HUES64 (cell line): ENCODE data around the gene MEGF11.
A peak's percentile ranks its signal among the peaks of the same experiment; 100 is the strongest.

ENCODE experiments used
- H3K27ac ChIP-seq: 2 replicates; pipeline ENCODE4 v1.7.0; 2013; ENCODE audit warnings: low read depth, low read length, inconsistent platforms
- H3K27me3 ChIP-seq: 2 replicates; pipeline ENCODE4 v1.6.1; 2013; ENCODE audit warnings: mild to moderate bottlenecking, low read length; ENCODE audit not compliant: insufficient read depth
- H3K36me3 ChIP-seq: 2 replicates; pipeline ENCODE4 v1.6.1; 2013; ENCODE audit warnings: mild to moderate bottlenecking, low read length; ENCODE audit not compliant: insufficient read depth
- H3K4me1 ChIP-seq: 2 replicates; pipeline ENCODE4 v1.6.1; 2013; ENCODE audit warnings: mild to moderate bottlenecking, low read length, moderate library complexity; ENCODE audit not compliant: insufficient read depth
- H3K4me3 ChIP-seq: 2 replicates; pipeline ENCODE4 v1.5.1; 2013; ENCODE audit warnings: mild to moderate bottlenecking, low read length, moderate library complexity
- H3K9ac ChIP-seq: 2 replicates; pipeline ENCODE4 v1.6.1; 2013; ENCODE audit warnings: mild to moderate bottlenecking, low read depth, low read length
- H3K9me3 ChIP-seq: 2 replicates; pipeline ENCODE4 v1.6.1; 2013; ENCODE audit warnings: low read depth, low read length; ENCODE audit not compliant: insufficient read depth
- WGBS: fragments of 150-250, 120-280 bp; methylation state at CpG from one replicate; pipeline ENCODE4 v1.1.7; 2013; ENCODE audit warnings: missing lambda C conversion rate; 5-methylcytosine and 5-hydroxymethylcytosine counted together

The MEGF11 gene

DNA sequence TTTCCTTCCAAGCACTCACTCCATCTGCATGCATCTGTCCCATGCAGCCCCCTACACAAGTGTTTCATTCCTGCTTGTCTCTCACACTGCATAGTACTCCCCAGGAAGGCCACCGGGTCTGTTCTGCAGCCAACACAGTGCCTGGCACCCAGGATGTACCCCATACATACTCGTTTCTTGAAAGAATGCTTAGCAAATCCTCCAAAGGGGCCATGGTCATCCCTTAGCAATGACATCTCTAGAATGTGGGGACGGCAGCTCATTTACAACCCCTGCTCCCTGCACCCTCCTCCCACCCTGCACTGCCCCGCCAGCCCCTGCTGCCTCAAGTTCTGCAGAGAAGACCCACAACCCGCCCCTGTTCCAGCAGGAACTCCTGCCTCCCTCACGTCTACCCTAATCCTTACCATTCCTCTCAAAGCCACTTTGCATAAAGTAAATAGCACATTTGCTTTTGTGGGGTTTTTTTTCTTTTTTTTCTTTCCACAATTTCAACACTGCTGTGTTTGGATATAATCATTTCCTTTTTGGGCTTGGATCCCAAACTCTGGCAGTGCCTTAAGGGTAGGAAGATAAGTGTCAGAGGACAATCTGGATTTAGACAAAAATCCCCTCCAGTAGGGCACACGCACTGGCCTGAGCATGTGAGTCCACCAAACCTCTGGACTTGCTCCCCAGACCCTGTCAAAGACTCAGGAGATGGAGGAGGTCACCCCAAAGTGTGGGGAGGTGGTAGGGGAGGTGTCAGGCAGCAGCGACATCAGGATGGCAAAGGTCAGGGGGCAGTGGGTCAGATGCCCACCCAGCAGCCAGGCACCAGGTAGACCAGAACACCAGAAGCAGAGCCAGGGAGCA lies 68.4 kb downstream of the MEGF11 start:
- H3K4me1 ChIP-seq, result peaks cover 43% of the 10 kb centered on the region
- no peak overlapping the region for H3K9ac ChIP-seq
- no peaks in the 10 kb centered on the region for H3K9me3 ChIP-seq
- H3K27me3 ChIP-seq, result no peaks in the 10 kb centered on the region
- H3K27ac ChIP-seq, result no peak overlapping the region
- 63% methylated on average over 7 of the region's 8 CpGs for WGBS
- H3K4me3 ChIP-seq, result no peak overlapping the region
- H3K36me3 ChIP-seq, result no peaks in the 10 kb centered on the region

DNA sequence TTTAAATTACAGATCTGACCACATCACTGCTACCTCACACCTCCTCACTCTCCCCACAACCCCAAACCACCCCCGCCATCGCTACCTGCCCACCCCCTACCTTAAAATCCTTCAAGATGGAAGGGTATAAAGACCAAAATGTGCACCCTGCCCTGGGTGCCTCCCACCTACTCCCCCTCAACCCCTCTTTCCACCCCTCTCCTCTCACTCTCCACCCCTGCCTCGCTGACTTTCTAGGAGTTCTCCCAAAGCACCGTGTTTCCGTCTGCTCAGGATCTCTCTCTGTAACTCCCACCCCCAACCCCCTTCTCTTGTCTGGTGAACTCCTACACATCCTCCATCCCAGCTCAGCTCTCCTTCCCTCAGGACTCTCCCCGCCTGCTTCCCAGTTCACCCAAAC lies 69.1 kb downstream of the MEGF11 start:
- H3K9ac ChIP-seq, result no peak overlapping the region
- H3K4me1 ChIP-seq, result peaks cover 47% of the 10 kb centered on the region
- H3K36me3 ChIP-seq, result no peaks in the 10 kb centered on the region
- 63% methylated on average over 6 of the region's 6 CpGs for WGBS
- H3K27me3 ChIP-seq, result no peaks in the 10 kb centered on the region
- H3K9me3 ChIP-seq, result no peaks in the 10 kb centered on the region
- H3K4me3 ChIP-seq, result no peak overlapping the region
- H3K27ac ChIP-seq, result no peak overlapping the region

DNA sequence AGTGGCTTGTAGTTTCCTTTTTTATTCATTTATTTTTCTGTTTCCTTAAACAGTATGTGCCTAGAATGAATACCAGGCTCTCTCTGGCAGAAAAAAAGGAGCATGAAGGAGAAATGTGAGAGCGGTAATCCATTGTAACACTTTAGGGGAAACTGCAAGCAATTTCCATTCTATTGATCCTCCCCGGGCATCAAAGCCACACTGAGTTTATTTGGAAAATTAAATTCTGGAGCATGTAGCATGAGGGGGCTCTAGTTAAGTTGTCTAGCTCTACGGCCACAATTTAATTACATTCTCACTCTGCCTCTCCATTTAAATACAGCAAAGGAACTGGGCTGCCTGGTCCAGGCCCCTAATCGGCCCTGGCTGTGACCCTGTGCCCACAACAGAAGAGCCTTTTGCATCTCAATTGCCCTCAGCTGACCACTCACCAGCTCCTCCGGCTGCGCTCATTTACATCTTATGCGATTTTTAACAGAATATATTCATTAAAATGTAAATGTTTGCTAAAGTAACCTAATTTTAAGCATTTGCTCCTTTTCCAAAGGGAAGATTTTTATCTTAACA lies 72.9 kb downstream of the MEGF11 start:
- 10% methylated on average over 5 of the region's 7 CpGs for WGBS
- Histone ChIP-seq H3K9me3 (no peaks in the 10 kb centered on the region), H3K36me3 (no peaks in the 10 kb centered on the region), H3K27me3 (no peaks in the 10 kb centered on the region), H3K27ac (peak overlapping the region; percentile 8; the same call in 1 of the 2 replicates), H3K9ac (no peak overlapping the region), H3K4me1 (peaks cover 54% of the 10 kb centered on the region), H3K4me3 (no peak overlapping the region)

DNA sequence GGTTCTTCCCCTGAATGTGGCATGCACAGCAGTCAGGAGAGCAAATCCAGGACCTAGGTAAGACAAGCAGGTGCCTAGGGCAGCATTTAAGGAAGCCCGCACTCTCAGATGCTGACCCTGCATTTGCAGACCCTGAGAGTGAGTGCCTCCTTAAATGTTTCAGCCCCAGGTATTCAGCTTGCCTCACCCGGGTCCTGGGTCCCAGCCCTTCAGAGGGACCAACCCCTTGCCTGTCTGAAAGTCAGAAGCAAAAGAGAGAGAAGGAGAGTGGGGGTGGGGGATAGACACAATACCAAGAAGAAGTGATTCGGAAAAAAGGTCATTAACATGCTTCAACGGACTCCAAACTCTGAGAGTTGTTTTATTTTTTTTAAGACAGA lies 75.0 kb downstream of the MEGF11 start:
- Histone ChIP-seq H3K27me3 (no peaks in the 10 kb centered on the region), H3K4me3 (no peak overlapping the region), H3K36me3 (no peaks in the 10 kb centered on the region), H3K27ac (no peak overlapping the region), H3K4me1 (peaks cover 39% of the 10 kb centered on the region), H3K9ac (no peak overlapping the region), H3K9me3 (no peaks in the 10 kb centered on the region)
- WGBS, result 36% methylated on average over 3 of the region's 4 CpGs

DNA sequence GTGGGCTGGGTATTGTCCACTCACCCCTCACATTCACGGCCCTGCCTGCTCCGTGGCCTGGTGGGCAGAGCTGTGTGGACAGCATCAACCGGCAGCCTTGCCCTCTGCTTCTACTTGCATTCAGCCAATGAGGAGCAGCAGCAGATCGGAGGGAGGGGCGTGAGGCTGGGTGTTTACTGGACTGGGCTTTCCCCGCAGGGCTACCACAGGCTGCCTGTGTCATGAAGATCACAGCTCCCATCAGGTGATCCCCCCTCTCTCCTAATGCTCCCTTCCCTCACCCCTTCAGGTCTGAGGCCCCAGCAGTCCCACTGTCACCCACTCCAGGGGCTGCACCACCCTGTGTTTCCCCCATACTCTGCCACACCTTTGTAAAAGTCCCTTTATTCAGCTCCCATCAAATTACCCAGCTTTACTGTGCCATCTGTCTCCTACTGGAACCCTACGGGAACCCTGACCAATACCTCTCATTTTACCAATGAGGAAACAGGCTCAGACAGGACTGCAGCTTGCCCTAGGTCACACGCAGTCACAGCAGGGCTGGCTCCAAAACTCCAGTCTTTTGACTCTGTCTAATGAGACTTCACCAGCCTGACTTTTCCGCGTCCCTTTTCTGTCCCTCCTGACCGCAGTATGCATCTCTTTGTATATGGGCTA lies 81.1 kb downstream of the MEGF11 start:
- Histone ChIP-seq H3K27ac (no peak overlapping the region), H3K4me3 (no peak overlapping the region), H3K9ac (no peak overlapping the region), H3K9me3 (no peaks in the 10 kb centered on the region), H3K36me3 (no peaks in the 10 kb centered on the region), H3K4me1 (no peaks in the 10 kb centered on the region), H3K27me3 (no peaks in the 10 kb centered on the region)
- 80% methylated on average over 11 of the region's 11 CpGs for WGBS

DNA sequence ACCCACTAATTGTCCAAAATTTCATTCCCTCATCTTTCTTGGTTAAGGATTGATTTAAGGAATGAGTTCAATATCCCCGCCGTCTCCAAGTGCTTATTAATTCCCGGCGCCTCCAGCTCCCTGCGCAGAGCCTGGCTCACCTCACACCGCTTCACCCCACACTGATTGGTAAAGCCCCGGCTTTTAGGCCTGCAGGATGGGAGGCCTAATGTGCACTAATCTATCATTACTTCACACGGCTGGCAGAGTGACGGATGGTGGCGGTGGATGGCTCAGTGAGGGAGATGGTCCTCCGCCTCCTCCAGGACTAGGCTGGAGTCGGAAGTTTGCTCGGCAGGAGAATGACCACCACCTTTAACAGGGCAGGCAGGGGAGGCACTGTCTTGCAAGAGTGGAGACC lies 81.7 kb downstream of the MEGF11 start:
- no peaks in the 10 kb centered on the region for H3K9me3 ChIP-seq
- WGBS, result 88% methylated on average over 13 of the region's 13 CpGs
- H3K9ac ChIP-seq, result no peak overlapping the region
- no peaks in the 10 kb centered on the region for H3K4me1 ChIP-seq
- no peaks in the 10 kb centered on the region for H3K27me3 ChIP-seq
- H3K4me3 ChIP-seq, result no peak overlapping the region
- no peaks in the 10 kb centered on the region for H3K36me3 ChIP-seq
- no peak overlapping the region for H3K27ac ChIP-seq

DNA sequence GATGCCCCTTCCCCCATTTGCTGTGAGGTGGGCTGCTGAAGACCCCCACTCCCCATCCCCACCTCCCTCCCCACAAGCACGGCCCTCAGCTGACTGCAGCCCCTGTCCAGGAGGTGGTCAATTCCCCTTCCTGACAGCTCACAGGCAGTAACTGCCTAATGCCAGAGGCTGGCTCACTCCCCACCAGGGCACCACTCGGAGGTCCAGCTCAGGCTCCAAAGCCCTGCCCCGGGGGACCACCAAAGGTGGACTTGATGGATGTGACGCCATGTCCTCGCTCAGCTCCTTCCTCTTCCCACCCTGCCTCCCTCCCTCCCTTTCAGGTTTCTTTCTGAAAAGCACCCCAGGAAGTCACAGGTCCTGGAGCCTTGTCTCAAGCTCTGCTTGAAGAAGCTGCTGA lies 82.8 kb downstream of the MEGF11 start:
- no peaks in the 10 kb centered on the region for H3K9me3 ChIP-seq
- no peak overlapping the region for H3K27ac ChIP-seq
- no peak overlapping the region for H3K9ac ChIP-seq
- WGBS, result 90% methylated on average over 5 of the region's 5 CpGs
- H3K4me1 ChIP-seq, result no peaks in the 10 kb centered on the region
- no peaks in the 10 kb centered on the region for H3K36me3 ChIP-seq
- H3K27me3 ChIP-seq, result no peaks in the 10 kb centered on the region
- H3K4me3 ChIP-seq, result no peak overlapping the region

DNA sequence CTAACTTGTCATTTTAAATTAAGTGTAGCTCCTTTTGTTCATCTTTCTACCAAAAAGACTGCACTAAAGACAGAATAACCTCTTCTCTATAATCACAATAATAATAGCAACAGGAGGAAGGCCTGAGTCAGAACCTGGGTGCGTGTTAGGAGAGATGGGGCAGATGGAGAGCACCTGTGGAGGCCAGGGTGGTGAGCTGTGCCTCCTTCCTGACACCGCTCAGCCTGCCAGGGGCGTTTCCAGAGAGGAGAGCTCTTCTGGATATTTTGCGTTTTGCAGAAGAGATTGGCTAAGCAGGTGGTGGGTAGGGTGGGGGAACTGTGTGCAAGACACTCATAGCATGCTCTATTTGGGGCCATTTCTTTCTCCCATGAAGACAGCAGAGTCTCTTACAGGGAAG lies 83.5 kb downstream of the MEGF11 start:
- Histone ChIP-seq H3K27me3 (no peaks in the 10 kb centered on the region), H3K27ac (no peak overlapping the region), H3K4me3 (no peak overlapping the region), H3K4me1 (no peaks in the 10 kb centered on the region), H3K9ac (no peak overlapping the region), H3K9me3 (no peaks in the 10 kb centered on the region), H3K36me3 (no peaks in the 10 kb centered on the region)
- WGBS, result 94% methylated on average over 4 of the region's 4 CpGs

DNA sequence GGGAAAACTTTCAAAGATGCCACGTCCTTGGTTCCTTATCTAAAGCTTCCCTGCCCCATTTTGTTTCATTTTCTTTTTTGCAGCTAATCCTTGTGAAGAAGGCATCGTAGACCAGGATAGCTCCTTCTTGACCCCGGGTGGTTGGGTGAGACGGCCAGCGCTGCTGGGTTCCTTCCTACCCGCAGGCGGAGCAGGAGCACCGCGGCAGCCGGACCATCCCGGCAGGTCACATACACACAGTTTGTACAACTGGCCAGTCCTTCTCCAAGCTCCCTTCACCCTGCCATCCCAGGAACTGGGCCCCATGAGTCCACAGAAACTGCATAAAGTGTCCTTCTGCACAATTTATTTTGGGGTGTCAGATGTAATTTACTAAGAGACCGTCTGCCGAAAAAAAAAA lies 83.9 kb downstream of the MEGF11 start:
- no peak overlapping the region for H3K4me3 ChIP-seq
- no peak overlapping the region for H3K27ac ChIP-seq
- no peak overlapping the region for H3K9ac ChIP-seq
- no peaks in the 10 kb centered on the region for H3K36me3 ChIP-seq
- no peaks in the 10 kb centered on the region for H3K4me1 ChIP-seq
- 93% methylated on average over 13 of the region's 13 CpGs for WGBS
- no peaks in the 10 kb centered on the region for H3K9me3 ChIP-seq
- H3K27me3 ChIP-seq, result no peaks in the 10 kb centered on the region

DNA sequence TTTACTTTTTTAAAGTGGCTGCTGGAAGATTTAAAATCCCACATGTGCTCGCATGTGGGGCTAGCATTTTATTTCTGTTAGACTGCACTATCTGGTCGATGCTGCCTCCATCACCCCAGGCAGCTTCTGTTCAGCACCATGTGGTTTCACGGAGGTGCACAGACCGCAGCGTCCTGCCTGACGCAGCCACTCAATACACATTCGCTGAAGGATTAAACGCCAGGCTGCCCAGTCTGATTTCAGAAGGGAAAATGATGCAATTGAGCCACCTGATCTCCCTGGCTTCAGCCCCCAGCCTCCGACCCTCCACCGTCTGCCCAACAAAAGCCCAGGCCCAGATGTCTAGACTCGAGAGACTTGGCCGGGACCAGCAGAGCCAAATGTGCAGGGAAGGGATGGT lies 84.5 kb downstream of the MEGF11 start:
- Histone ChIP-seq H3K9me3 (no peaks in the 10 kb centered on the region), H3K9ac (no peak overlapping the region), H3K36me3 (no peaks in the 10 kb centered on the region), H3K4me3 (no peak overlapping the region), H3K4me1 (no peaks in the 10 kb centered on the region), H3K27me3 (no peaks in the 10 kb centered on the region), H3K27ac (no peak overlapping the region)
- 93% methylated on average over 12 of the region's 12 CpGs for WGBS

DNA sequence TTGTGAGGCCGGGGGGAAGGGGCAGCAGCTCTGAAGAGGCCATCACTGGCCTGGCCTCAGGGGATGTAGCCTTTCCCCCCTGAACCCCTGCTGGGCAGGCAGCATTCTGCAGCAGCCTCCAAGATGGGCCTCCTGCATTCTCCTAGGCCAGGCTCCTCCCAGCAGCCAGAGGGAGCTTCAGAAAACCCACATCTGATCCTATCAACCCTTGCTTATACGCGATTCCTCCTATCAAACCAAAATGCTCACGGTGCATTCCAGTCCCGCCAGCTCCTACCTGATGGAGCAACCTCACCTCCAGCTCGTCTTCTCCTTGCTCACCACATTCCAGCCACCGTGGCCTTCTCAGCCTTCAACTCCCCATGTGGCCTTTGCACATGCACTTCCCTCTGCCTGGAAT lies 85.7 kb downstream of the MEGF11 start:
- Histone ChIP-seq H3K27me3 (no peaks in the 10 kb centered on the region), H3K36me3 (no peaks in the 10 kb centered on the region), H3K27ac (no peak overlapping the region), H3K9ac (no peak overlapping the region), H3K4me3 (no peak overlapping the region), H3K9me3 (no peaks in the 10 kb centered on the region), H3K4me1 (no peaks in the 10 kb centered on the region)
- 84% methylated on average over 7 of the region's 7 CpGs for WGBS
